HG02798 (cell line): ENCODE data around the gene OSCP1.
A peak's percentile ranks its signal among the peaks of the same experiment; 100 is the strongest.

ENCODE experiments used
- ATAC-seq: cut with Tn5 transposase; IDR thresholded peaks from one replicate; pipeline ENCODE4 v1.9.1; 2021; ENCODE audit warnings: mild to moderate bottlenecking; ENCODE audit not compliant: unreplicated experiment, poor library complexity

OSCP1 gene

GRCh38 chr1:36386265-36387140 lies 63.7 kb downstream of the OSCP1 start:
- ATAC-seq: peak; percentile 46

- peak; percentile 89 for ATAC-seq
These were observed 64.6 kb downstream of the OSCP1 start, which contains the start of gene STK40 for GRCh38 chr1:36385410-36386264. Gene STK40 (minus strand): TSS chr1:36385924. CDS start chr1:36361332, 24,592 bp downstream.

GRCh38 chr1:36384542-36385409 lies 65.5 kb downstream of the OSCP1 start:
- no peak for ATAC-seq

- ATAC-seq: no peak
These were observed 67.0 kb downstream of the OSCP1 start for GRCh38 chr1:36383240-36383639.

GRCh38 chr1:36382669-36383068 lies 67.6 kb downstream of the OSCP1 start:
- no peak for ATAC-seq

- ATAC-seq: no peak
These were observed 68.0 kb downstream of the OSCP1 start for GRCh38 chr1:36382231-36382630.

GRCh38 chr1:36381405-36381804 lies 68.8 kb downstream of the OSCP1 start:
- ATAC-seq: no peak

- no peak for ATAC-seq
These were observed 69.5 kb downstream of the OSCP1 start for GRCh38 chr1:36380782-36381181.

- ATAC-seq: no peak
These were observed 70.1 kb downstream of the OSCP1 start for GRCh38 chr1:36380143-36380619.

- no peak for ATAC-seq
These were observed 72.3 kb downstream of the OSCP1 start for GRCh38 chr1:36377791-36378492.

- ATAC-seq: no peak
These were observed 77.6 kb downstream of the OSCP1 start for GRCh38 chr1:36372617-36373016.

- ATAC-seq: no peak
These were observed 81.0 kb downstream of the OSCP1 start for GRCh38 chr1:36369061-36369861.
